ENCODE data around the gene ATP8B2.

DNA sequence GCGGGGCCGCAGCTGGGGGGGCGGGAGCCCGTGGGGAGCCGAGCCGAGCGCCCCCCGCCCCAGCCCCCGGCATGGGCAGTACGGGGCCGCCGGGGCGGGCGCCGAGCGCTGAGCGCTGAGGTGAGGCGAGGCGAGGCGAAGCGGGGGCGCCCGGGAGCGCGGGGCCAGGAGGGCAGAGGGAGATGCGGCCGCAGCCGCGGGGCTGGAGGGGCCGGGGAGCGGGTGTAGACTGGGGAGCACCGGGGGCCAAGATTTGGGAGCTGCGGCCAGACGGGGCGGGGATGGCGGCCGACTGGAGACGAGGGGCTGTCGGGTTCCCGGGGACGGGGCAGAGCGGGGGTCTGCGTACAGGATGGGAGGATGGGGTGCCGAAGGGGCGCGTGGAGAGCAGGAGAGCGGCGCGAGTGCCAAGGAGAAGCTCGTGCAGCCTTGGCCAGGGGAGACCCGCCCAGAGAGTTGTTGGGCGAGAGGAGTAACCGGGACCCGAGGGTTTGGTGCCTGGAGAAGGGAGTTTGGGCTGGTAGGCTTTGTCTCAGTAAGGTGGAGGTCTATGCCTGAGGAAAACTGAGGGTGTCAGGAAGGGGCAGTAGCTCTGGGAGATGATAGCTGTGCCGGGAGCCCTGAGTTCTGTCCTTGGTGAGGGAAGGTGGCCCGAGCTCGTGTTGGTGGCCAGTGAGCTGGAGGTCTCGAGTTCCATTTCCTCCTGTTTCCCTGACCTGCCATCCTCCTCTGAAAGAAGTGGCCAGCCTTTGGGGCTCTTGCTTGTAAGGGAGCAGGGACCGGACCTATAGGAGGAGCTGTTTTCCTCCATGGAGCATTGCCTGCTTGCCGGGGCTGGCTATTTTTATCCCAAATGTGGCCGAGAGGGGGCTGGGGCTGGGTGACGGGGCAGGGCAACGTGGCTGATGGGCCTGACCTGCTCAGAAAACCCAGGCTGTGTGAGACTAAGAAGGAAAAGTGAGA, 539 bp downstream of the ATP8B2 start:
- TF ChIP-seq, protein P1, sequence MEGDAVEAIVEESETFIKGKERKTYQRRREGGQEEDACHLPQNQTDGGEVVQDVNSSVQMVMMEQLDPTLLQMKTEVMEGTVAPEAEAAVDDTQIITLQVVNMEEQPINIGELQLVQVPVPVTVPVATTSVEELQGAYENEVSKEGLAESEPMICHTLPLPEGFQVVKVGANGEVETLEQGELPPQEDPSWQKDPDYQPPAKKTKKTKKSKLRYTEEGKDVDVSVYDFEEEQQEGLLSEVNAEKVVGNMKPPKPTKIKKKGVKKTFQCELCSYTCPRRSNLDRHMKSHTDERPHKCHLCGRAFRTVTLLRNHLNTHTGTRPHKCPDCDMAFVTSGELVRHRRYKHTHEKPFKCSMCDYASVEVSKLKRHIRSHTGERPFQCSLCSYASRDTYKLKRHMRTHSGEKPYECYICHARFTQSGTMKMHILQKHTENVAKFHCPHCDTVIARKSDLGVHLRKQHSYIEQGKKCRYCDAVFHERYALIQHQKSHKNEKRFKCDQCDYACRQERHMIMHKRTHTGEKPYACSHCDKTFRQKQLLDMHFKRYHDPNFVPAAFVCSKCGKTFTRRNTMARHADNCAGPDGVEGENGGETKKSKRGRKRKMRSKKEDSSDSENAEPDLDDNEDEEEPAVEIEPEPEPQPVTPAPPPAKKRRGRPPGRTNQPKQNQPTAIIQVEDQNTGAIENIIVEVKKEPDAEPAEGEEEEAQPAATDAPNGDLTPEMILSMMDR (IDR thresholded peaks at IDR 0.05): peak in 1 of 3 donors; percentile 38
- TF ChIP-seq POLR2A (IDR thresholded peaks at IDR 0.05): no peak
